Omental fat pad (tissue), 4 donors: ENCODE data around the gene SCP2. TPM values are rescaled to one million over a fixed set of nuclear protein-coding genes. Genes with fewer than 3 reads are reported as not detected.

Source experiments
- ATAC-seq: fragments of 150-250 bp; one replicate; pipeline ENCODE4 v1.9.1; 2016; ENCODE audit warnings: mild to moderate bottlenecking, moderate library complexity; ENCODE audit not compliant: low FRiP score
- DNase-seq: peaks from one replicate; pipeline ENCODE4 v3.0.0-alpha.2; 2019; ENCODE audit warnings: low spot score
- total RNA-seq, 4 donors: library from RNA; depleted of rRNA; stranded (reverse); fragments of >200 nt; gene quantifications; one replicate each; pipeline ENCODE4 v1.1.0, GENCODE V29; 2016
- TF ChIP-seq, protein P1 (sequence below), 3 donors: fragments of 450-650 bp; IDR thresholded peaks; one replicate each; pipeline ENCODE4 v1.5.1; 2016 to 2017; ENCODE audit warnings: antibody characterized with exemption in 3 of 3, mild to moderate bottlenecking in 3 of 3, moderate library complexity in 2 of 3

SCP2 gene
- total RNA-seq, 4 donors from 2014 or later = 92.7 to 174 (median 126) TPM

- no peak for ATAC-seq
- TF ChIP-seq, protein P1, sequence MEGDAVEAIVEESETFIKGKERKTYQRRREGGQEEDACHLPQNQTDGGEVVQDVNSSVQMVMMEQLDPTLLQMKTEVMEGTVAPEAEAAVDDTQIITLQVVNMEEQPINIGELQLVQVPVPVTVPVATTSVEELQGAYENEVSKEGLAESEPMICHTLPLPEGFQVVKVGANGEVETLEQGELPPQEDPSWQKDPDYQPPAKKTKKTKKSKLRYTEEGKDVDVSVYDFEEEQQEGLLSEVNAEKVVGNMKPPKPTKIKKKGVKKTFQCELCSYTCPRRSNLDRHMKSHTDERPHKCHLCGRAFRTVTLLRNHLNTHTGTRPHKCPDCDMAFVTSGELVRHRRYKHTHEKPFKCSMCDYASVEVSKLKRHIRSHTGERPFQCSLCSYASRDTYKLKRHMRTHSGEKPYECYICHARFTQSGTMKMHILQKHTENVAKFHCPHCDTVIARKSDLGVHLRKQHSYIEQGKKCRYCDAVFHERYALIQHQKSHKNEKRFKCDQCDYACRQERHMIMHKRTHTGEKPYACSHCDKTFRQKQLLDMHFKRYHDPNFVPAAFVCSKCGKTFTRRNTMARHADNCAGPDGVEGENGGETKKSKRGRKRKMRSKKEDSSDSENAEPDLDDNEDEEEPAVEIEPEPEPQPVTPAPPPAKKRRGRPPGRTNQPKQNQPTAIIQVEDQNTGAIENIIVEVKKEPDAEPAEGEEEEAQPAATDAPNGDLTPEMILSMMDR (IDR thresholded peaks at IDR 0.05) = no peak
- DNase-seq = no peak
Observed at GRCh38 chr1:53046930-53047329, 119.9 kb downstream of the SCP2 start.

DNA sequence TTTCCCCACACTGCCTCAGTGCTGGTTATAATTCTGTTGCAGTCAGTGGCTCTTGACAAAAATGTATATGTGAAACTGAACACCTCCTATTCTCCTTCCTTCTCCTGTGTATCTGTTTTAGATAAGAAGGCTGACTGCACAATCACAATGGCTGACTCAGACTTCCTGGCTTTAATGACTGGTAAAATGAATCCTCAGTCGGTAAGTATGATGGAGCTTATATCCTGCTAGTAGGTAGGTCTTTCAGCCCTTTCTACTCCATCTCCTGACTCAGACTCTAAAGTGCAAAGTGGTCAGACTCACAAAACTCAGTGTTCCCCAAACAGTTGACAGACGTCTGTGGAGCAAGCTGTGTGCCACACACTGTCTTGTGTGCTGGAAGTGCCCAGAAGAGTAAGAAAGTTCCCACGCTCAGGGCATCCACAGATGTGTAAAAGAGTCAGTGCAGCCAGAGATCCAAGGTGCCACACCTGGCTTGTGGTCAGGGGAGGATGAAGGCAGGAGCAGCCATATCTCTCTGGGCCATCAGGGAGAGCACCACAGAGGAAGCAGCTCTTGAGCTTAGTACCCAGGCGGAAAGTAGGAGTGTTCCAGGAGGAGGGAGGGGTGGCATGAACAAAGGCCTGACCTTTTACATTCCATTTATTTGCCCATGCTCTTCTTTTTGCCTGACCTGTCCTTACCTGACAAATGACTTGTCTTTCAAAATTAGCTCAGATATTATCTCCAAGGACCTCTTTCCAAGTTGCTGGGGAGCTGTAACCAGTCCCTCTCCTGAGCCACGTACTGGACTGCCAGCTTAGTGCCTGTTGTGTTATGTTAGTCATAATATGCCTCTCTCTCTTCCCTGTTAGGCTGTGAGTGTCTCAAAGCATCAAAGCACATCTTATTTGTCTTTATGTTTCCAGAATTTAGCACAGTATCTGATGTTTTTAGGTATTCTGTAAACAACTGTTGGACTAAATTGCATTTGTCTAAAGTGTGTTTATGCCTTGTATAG is 121.0 kb downstream of the SCP2 start:
- DNase-seq (no peak), ATAC-seq (peak; percentile 88)
- TF ChIP-seq, protein P1 (IDR thresholded peaks at IDR 0.05) = no peak

DNA sequence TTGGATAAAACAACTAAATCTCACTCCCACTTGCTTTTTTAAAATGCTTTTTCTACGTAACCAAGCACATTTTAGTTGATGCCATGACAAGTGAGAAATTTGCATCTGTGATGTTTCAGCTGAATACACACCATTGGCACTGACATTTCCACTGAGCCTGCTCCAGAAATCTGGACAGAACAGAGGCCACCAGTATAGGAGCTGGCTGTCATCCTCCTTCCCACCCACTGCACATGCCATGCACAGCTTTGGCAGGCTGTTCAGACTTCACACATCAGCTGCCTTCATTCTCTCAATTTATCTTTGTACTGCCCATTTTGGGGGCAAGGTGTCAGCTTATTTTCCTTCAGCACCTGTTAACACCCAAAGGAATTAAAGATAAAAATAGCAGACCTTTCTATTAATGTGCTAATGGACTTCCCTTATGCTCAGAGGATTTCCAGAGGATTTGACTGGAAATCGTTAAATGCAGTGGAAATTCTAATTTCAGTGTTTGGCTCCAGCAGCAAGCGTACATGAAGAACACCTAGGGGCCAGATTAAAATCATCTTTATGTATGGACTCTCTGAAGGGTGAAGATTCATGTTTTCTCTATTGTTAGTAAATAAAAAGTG is 122.0 kb downstream of the SCP2 start:
- TF ChIP-seq, protein P1 (IDR thresholded peaks at IDR 0.05) = no peak
- DNase-seq (no peak), ATAC-seq (no peak)

DNA sequence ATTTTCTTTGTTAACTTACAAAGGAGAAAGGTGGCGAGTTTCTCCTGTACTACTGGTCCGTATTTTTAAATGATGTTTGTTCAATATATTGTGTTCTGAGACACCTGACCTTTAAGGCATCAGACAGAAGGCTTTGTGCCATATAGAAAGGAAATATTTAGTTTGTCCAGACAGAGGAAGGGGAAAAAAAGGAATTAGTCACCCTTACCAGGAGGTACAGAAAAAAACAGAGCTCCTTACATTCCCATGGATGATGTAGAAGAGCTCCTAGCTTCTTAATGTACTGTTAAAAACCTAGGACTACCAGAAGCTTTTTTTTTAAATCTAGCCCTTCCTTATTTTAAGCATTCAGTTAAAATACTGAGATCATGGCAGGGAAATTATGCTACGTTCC is 122.5 kb downstream of the SCP2 start:
- no peak for ATAC-seq

GRCh38 chr1:53050310-53050709 is 123.2 kb downstream of the SCP2 start:
- DNase-seq (no peak), ATAC-seq (no peak)
- TF ChIP-seq, protein P1 (IDR thresholded peaks at IDR 0.05) = no peak

More for the DNA sequence above, 122.5 kb downstream of the SCP2 start:
- TF ChIP-seq, protein P1 (IDR thresholded peaks at IDR 0.05) = no peak
- DNase-seq = no peak

GRCh38 chr1:53051676-53052075 is 124.6 kb downstream of the SCP2 start:
- ATAC-seq = no peak
- no peak for DNase-seq
- TF ChIP-seq, protein P1 (IDR thresholded peaks at IDR 0.05) = no peak
